ENCODE data around the gene FASTK.
A peak's percentile ranks its signal among the peaks of the same experiment; 100 is the strongest.

The FASTK gene

GRCh38 chr7:151091431-151091830, 10.8 kb upstream of the FASTK start:
- no peak for DNase-seq (ENCODE audit: low read depth)
- H3K4me3 ChIP-seq (ENCODE audit: low read length), result no peak overlapping the region
- peak; percentile 62 for TF ChIP-seq CTCF (conservative IDR thresholded peaks at IDR 0.05; ENCODE audit: low read length)

GRCh38 chr7:151091003-151091402, 10.4 kb upstream of the FASTK start:
- no peak for DNase-seq (ENCODE audit: low read depth)

GRCh38 chr7:151089893-151090730, 9.5 kb upstream of the FASTK start:
- DNase-seq (ENCODE audit: low read depth), result no peak
- no peak for TF ChIP-seq CTCF (conservative IDR thresholded peaks at IDR 0.05; ENCODE audit: low read length)
- H3K4me3 ChIP-seq (ENCODE audit: low read length), result peak overlapping the region; percentile 77

More at GRCh38 chr7:151091003-151091402, 10.4 kb upstream of the FASTK start:
- no peak overlapping the region for H3K4me3 ChIP-seq (ENCODE audit: low read length)
- no peak for TF ChIP-seq CTCF (conservative IDR thresholded peaks at IDR 0.05; ENCODE audit: low read length)

GRCh38 chr7:151088856-151089699, 8.5 kb upstream of the FASTK start:
- H3K4me3 ChIP-seq (ENCODE audit: low read length), result peak overlapping the region; percentile 77
- peak; percentile 69 for DNase-seq (ENCODE audit: low read depth)
- TF ChIP-seq CTCF (conservative IDR thresholded peaks at IDR 0.05; ENCODE audit: low read length), result no peak

GRCh38 chr7:151088019-151088855, 7.6 kb upstream of the FASTK start:
- DNase-seq (ENCODE audit: low read depth), result peak; percentile 44
- H3K4me3 ChIP-seq (ENCODE audit: low read length), result peak overlapping the region; percentile 77
- no peak for TF ChIP-seq CTCF (conservative IDR thresholded peaks at IDR 0.05; ENCODE audit: low read length)

GRCh38 chr7:151087245-151088018, 6.8 kb upstream of the FASTK start:
- TF ChIP-seq CTCF (conservative IDR thresholded peaks at IDR 0.05; ENCODE audit: low read length), result peak; percentile 7; the same call in 1 of the 2 replicates
- H3K4me3 ChIP-seq (ENCODE audit: low read length), result peak overlapping the region; percentile 77
- peak; percentile 55 for DNase-seq (ENCODE audit: low read depth)

Measured in AG10803 (cell line).